Natural killer cell treated with Interleukin-12 subunit alpha and Interleukin-12 subunit beta and Interleukin-15 and Interleukin-18, amount 100 ng/mL, for 72 hours (primary cell): ENCODE measurements around the gene NCKAP5L. TPM values are rescaled to one million over a fixed set of nuclear protein-coding genes. Genes with fewer than 3 reads are reported as not detected.
"Not testable (repeated sequence)": the region's sequence is repeated elsewhere in the genome, so short reads cannot be mapped to it uniquely, and the experiment has no call there.

Experiments used
- ATAC-seq, 2 donors: fragments of 150-1000 bp; cut with Tn5 transposase in 1 of 2; sonication (Bioruptor Pico), chemical (Tn5 transposase) in 1 of 2; 2 replicates each; pipeline ENCODE4 v1.10.0; 2021
- DNase-seq: peaks from one replicate; pipeline ENCODE4 v3.0.0; 2022; ENCODE audit warnings: low spot score
- H3K27ac Mint-ChIP-seq, 2 donors: 1 replicate in 1 of 2; 2 replicates in 1 of 2; pipeline ENCODE4 v1.8.0; 2022; ENCODE audit warnings: mixed read lengths in 2 of 2, mild to moderate bottlenecking in 1 of 2, moderate library complexity in 1 of 2
- H3K27me3 Mint-ChIP-seq, 2 donors: 1 replicate in 1 of 2; 2 replicates in 1 of 2; pipeline ENCODE4 v1.8.0; 2022; ENCODE audit warnings: mixed read lengths in 2 of 2
- H3K36me3 Mint-ChIP-seq: one replicate; pipeline ENCODE4 v1.8.0; 2022; ENCODE audit warnings: mixed read lengths
- H3K4me1 Mint-ChIP-seq, 2 donors: 1 replicate in 1 of 2; 2 replicates in 1 of 2; pipeline ENCODE4 v1.8.0; 2022; ENCODE audit warnings: low read depth in 2 of 2, mixed read lengths in 2 of 2, mild to moderate bottlenecking in 1 of 2
- H3K4me3 Mint-ChIP-seq: one replicate; pipeline ENCODE4 v1.8.0; 2022; ENCODE audit warnings: mixed read lengths
- H3K9me3 Mint-ChIP-seq: 2 replicates; pipeline ENCODE4 v1.8.0; 2022; ENCODE audit warnings: mixed read lengths
- total RNA-seq, 2 donors: library from RNA; stranded (reverse); gene quantifications; one replicate each; pipeline ENCODE4 v1.2.3, GENCODE V29; 2022

NCKAP5L gene
- total RNA-seq, 2 donors from 2014 or later: 1.9 to 4.4 TPM

- ATAC-seq (no peak), DNase-seq (no peak)
- no peaks in the 10 kb centered on the region for H3K4me1 Mint-ChIP-seq
- no peak overlapping the region for H3K27ac Mint-ChIP-seq
- H3K9me3 Mint-ChIP-seq: no peaks in the 10 kb centered on the region
- no peak overlapping the region for H3K4me3 Mint-ChIP-seq
- peaks cover 4 to 6% of the 10 kb centered on the region in 2 donors for H3K27me3 Mint-ChIP-seq
- no peaks in the 10 kb centered on the region for H3K36me3 Mint-ChIP-seq
Measured at GRCh38 chr12:49868952-49869815, 41.0 kb upstream of the NCKAP5L start.

- Mint-ChIP-seq H3K4me1 (no peaks in the 10 kb centered on the region), H3K27ac (no peak overlapping the region), H3K9me3 (no peaks in the 10 kb centered on the region)
Measured at GRCh38 chr12:49868449-49868848, 40.2 kb upstream of the NCKAP5L start.

GRCh38 chr12:49867570-49868341 lies 39.5 kb upstream of the NCKAP5L start:
- no peak overlapping the region for H3K27ac Mint-ChIP-seq
- no peaks in the 10 kb centered on the region for H3K36me3 Mint-ChIP-seq
- H3K4me1 Mint-ChIP-seq: no peaks in the 10 kb centered on the region
- H3K27me3 Mint-ChIP-seq: peaks cover 4 to 11% of the 10 kb centered on the region in 2 donors
- H3K4me3 Mint-ChIP-seq: no peak overlapping the region
- ATAC-seq (no peak), DNase-seq (no peak)
- no peaks in the 10 kb centered on the region for H3K9me3 Mint-ChIP-seq

More at GRCh38 chr12:49868449-49868848, 40.2 kb upstream of the NCKAP5L start:
- H3K4me3 Mint-ChIP-seq: no peak overlapping the region
- ATAC-seq (no peak), DNase-seq (no peak)
- H3K36me3 Mint-ChIP-seq: no peaks in the 10 kb centered on the region
- peaks cover 4 to 11% of the 10 kb centered on the region in 2 donors for H3K27me3 Mint-ChIP-seq

DNA sequence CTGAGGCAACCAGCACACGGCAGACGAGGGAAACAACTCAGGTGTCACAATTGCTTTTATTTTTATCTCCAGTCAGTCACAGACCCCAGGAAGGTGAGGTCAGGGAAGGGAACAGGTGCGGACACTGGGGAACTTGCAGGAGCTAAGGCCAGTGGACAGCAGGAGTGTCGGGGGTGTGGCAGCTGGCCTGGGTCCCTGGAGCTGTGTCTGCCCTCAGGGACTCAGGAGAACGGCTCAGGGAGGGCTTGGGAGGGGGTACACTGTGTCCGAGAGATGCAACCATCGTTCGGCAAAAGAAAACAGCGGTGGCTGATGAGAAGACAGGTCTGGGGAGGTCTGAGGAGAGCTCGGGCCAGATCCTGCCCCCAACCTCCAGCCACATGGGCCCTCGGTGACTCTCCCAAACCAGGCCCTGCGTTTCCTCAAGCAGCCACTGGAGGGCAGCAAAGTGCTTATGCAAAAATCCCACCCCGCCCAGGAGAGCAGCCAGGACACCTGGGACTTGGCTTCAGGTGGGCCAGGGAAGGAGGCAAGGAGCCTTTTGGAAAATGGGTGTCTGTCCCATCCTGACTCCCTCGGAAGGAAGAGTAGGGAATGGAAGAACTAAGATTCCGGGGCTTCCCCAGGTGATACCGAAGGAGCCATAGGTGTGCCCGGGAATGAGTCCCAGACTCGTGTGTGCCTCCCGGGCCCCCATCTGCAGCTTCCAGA lies 38.8 kb upstream of the NCKAP5L start:
- DNase-seq: peak; percentile 73
- no peak overlapping the region for H3K27ac Mint-ChIP-seq
- H3K27me3 Mint-ChIP-seq: peaks cover 4 to 11% of the 10 kb centered on the region in 2 donors
- no peaks in the 10 kb centered on the region for H3K4me1 Mint-ChIP-seq
- no peaks in the 10 kb centered on the region for H3K9me3 Mint-ChIP-seq
- no peak overlapping the region for H3K4me3 Mint-ChIP-seq
- no peaks in the 10 kb centered on the region for H3K36me3 Mint-ChIP-seq
- ATAC-seq: peak; percentile 59 to 78

DNA sequence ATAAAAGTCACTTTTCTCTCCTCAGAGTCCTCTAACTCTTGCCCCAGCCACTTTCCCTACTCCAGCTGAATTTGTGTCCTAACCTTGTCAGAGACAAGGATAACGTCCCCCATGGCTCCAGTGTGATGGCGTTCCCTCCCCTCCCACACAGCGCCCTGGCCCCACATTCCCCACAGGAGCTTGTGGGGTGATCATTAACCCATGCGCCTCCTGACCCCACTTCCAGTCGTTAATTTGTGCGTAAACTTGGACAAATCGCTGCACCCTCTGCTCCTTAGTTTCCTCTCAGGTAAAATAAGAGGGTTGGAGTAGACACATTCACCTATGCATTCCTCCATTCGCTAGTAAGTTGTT lies 37.5 kb upstream of the NCKAP5L start:
- Mint-ChIP-seq H3K27ac (no peak overlapping the region), H3K9me3 (no peaks in the 10 kb centered on the region), H3K36me3 (no peaks in the 10 kb centered on the region), H3K4me3 (no peak overlapping the region), H3K4me1 (no peaks in the 10 kb centered on the region), H3K27me3 (peaks cover 4 to 11% of the 10 kb centered on the region in 2 donors)
- ATAC-seq (no peak), DNase-seq (no peak)

- Mint-ChIP-seq H3K27ac (no peak overlapping the region), H3K27me3 (peaks cover 4 to 11% of the 10 kb centered on the region in 2 donors), H3K36me3 (no peaks in the 10 kb centered on the region), H3K4me3 (no peak overlapping the region), H3K4me1 (no peaks in the 10 kb centered on the region), H3K9me3 (no peaks in the 10 kb centered on the region)
- ATAC-seq: no peak
- DNase-seq: no peak
Measured at GRCh38 chr12:49865109-49865781, 37.0 kb upstream of the NCKAP5L start.

DNA sequence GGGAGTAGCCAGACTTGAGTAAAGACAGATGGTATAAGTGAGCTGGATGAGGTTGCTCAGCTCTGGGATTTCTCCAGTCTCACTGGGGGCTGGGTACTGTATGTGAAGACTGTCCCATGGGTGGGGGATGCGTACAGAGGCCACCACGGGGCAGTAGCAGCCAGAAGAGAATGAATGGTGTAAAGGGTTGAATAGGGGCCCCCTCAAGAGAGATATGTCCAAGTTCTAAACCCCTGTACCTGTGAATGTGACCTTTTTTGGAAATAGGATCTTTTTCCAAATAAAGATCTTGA lies 36.5 kb upstream of the NCKAP5L start:
- no peak for ATAC-seq
- H3K4me3 Mint-ChIP-seq: no peak overlapping the region
- no peak overlapping the region for H3K27ac Mint-ChIP-seq
- H3K27me3 Mint-ChIP-seq: peaks cover 7 to 15% of the 10 kb centered on the region in 2 donors
- no peak for DNase-seq
- H3K36me3 Mint-ChIP-seq: no peaks in the 10 kb centered on the region
- H3K9me3 Mint-ChIP-seq: no peaks in the 10 kb centered on the region
- no peaks in the 10 kb centered on the region for H3K4me1 Mint-ChIP-seq

- no peaks in the 10 kb centered on the region for H3K4me1 Mint-ChIP-seq
- no peaks in the 10 kb centered on the region for H3K36me3 Mint-ChIP-seq
- H3K27ac Mint-ChIP-seq: no peak overlapping the region
- no peaks in the 10 kb centered on the region for H3K9me3 Mint-ChIP-seq
- no peak overlapping the region for H3K4me3 Mint-ChIP-seq
- no peak for ATAC-seq
- H3K27me3 Mint-ChIP-seq: peaks cover 12 to 18% of the 10 kb centered on the region in 2 donors
- DNase-seq: no peak
Measured at GRCh38 chr12:49863946-49864797, 36.0 kb upstream of the NCKAP5L start.

- not testable (repeated sequence) for ATAC-seq, H3K27ac Mint-ChIP-seq, H3K36me3 Mint-ChIP-seq, DNase-seq, H3K4me1 Mint-ChIP-seq, H3K9me3 Mint-ChIP-seq, H3K4me3 Mint-ChIP-seq
- peaks cover 14 to 43% of the 10 kb centered on the region in 2 donors for H3K27me3 Mint-ChIP-seq
Measured at GRCh38 chr12:49860921-49861320, 32.7 kb upstream of the NCKAP5L start.

- H3K27me3 Mint-ChIP-seq: peaks cover 27 to 56% of the 10 kb centered on the region in 2 donors
- not testable (repeated sequence) for H3K27ac Mint-ChIP-seq, H3K9me3 Mint-ChIP-seq, H3K36me3 Mint-ChIP-seq, H3K4me3 Mint-ChIP-seq, DNase-seq, ATAC-seq, H3K4me1 Mint-ChIP-seq
Measured at GRCh38 chr12:49855890-49856289, 27.7 kb upstream of the NCKAP5L start.

- DNase-seq (no peak), ATAC-seq (no peak)
- Mint-ChIP-seq H3K4me1 (no peaks in the 10 kb centered on the region), H3K9me3 (no peaks in the 10 kb centered on the region), H3K27ac (no peak overlapping the region), H3K27me3 (peaks cover 31 to 59% of the 10 kb centered on the region in 2 donors), H3K4me3 (no peak overlapping the region), H3K36me3 (no peaks in the 10 kb centered on the region)
Measured at GRCh38 chr12:49854976-49855375, 26.8 kb upstream of the NCKAP5L start.

GRCh38 chr12:49853671-49854070 lies 25.5 kb upstream of the NCKAP5L start:
- no peak overlapping the region for H3K4me3 Mint-ChIP-seq
- H3K27me3 Mint-ChIP-seq: peaks cover 29 to 56% of the 10 kb centered on the region in 2 donors
- no peak overlapping the region for H3K27ac Mint-ChIP-seq
- DNase-seq (no peak), ATAC-seq (no peak)
- H3K9me3 Mint-ChIP-seq: no peaks in the 10 kb centered on the region
- no peaks in the 10 kb centered on the region for H3K4me1 Mint-ChIP-seq
- no peaks in the 10 kb centered on the region for H3K36me3 Mint-ChIP-seq

GRCh38 chr12:49847161-49847560 lies 18.9 kb upstream of the NCKAP5L start:
- ATAC-seq (no peak), DNase-seq (no peak)
- Mint-ChIP-seq H3K9me3 (no peaks in the 10 kb centered on the region), H3K27me3 (peaks cover 18 to 26% of the 10 kb centered on the region in 2 donors), H3K36me3 (no peaks in the 10 kb centered on the region), H3K4me1 (peaks cover 15 to 17% of the 10 kb centered on the region in 2 donors), H3K4me3 (no peak overlapping the region), H3K27ac (no peak overlapping the region)
